ENCODE measurements around the gene GUCD1.
"Not testable (repeated sequence)": the region's sequence is repeated elsewhere in the genome, so short reads cannot be mapped to it uniquely, and the experiment has no call there.

Gene GUCD1

DNA sequence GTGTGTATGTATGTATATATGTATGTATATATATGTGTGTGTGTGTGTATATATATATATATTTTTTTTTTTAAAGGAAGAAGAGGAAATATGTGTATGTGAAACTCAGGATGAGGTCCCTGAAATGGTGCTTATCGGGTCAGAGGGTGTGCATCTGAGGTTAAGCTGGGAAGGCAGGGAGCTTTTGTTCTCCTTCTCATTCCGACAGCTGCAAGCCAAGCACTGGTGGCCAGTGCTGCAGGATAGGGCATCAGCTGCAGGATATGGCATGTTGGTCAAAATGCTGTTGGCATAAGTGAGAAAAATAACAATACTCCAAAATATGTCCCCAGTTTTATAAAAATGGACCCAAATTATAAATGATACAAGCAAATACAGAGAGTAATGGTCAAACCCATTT lies 8.3 kb upstream of the GUCD1 start:
- no peak for DNase-seq

DNA sequence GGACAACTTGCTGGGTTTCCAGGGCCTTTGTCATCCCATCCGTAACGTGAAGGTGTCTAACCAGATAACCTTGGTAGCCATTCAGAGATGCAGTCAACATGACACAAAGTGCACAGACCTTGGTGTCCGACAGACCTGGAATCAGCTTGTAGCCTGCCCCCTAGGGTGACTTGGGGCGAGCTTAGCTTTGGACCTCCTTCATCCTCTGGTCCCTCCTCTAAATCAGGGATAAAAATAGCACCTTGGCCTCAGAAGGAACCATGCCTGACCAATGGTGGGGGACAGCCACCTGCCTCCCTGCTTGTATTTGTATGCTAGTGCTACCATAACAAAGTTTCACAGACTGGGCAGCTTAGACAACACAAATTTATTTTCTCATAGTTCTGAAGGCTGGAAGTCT lies 4.5 kb upstream of the GUCD1 start:
- DNase-seq = no peak

- DNase-seq = peak; percentile 98
Observed at GRCh38 chr22:24555165-24556039, 464 bp upstream of the GUCD1 start, which contains the start of gene SNRPD3. Gene SNRPD3 (plus strand): TSS chr22:24555999. CDS start chr22:24557675, 1,676 bp downstream.

- peak; percentile 23 for DNase-seq
Observed at GRCh38 chr22:24553597-24554312, 1.2 kb downstream of the GUCD1 start.

DNA sequence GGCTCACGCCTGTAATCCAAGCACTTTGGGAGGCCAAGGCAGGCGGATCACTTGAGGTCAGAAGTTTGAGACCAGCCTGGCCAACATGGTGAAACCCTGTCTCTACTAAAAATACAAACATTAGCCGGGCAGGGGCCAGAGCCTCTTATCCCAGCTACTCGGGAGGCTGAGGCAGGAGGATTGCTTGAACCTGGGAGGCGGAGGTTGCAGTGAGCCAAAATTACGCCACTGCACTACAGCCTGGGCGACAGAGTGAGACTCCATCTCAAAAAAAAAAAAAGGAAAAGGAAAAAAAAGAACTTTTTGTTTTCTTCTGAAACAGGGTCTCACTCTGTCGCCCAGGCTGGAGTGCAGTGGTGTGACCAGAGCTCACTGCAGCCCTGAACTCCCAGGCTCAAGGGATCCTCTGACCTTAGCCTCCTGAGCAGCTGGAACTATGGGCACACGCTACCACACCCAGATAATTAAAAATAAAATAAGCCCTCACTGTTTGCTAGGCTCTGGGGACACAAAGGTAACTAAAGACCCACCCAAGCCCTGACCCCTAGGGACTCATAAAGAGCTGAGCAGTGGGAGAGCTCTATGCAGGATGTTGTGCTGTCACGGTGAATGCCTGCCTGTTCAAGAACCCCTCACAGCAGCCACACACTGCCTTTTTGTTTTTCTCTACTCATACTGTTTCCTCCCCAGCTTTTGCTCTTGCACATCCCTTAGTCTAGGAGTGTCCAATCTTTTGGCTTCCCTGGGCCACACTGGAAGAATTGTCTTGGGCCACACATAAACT lies 2.2 kb downstream of the GUCD1 start:
- peak; percentile 28 for DNase-seq

GRCh38 chr22:24550902-24551435 lies 4.0 kb downstream of the GUCD1 start:
- no peak for DNase-seq

- DNase-seq = no peak
Observed at GRCh38 chr22:24550028-24550901, 4.7 kb downstream of the GUCD1 start.

- DNase-seq = no peak
Observed at GRCh38 chr22:24548812-24549211, 6.1 kb downstream of the GUCD1 start.

DNA sequence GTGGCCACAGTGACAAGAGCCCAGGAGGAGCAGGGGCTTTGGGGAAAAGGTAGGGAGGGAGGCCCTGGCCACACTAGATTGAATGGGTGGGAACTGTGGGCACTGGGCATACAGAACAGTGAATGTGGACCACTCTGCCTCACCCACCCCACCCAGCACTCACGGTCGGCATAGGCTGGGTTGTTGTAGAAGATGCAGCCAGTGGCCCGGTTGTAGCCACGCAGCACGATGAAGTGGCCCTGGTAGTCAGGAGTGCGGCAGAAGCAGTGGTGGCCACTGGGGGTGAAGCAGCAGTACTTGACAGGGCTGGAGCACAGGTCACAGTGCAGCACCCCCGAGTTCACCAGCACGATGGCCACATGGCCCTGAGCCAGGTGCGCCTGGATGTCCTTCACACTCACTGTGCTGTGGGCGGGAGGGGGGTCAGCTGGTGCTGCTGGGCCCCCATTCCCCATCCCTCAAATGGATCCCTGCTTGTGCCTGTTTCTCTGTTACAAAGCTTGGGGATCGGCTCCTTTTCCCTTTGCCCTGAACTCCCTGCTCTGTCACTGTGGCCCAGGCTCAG lies 11.2 kb downstream of the GUCD1 start:
- no peak for DNase-seq

DNA sequence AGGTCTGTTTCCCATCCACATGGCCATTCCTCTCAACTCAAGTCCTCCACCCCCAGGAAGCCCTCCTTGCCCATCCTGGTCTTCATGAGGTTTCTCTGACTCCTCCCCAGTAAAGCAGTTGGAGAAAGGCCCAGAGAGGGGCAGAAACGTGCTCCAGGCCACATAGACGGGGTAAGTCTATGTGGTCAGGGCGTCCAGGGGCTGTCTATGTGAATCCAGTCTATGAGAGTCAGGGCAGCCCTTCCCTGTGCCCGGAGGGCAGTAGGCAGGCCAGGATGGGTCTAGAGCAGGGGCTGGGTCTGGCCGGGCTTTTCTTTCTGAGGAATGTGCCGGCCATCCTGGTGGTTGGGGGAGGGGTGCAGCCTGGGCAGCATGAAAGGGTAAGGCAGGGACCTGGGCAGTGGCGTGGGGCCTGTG lies 11.7 kb downstream of the GUCD1 start:
- DNase-seq = no peak

- DNase-seq = no peak
Observed at GRCh38 chr22:24542641-24543040, 12.3 kb downstream of the GUCD1 start.

DNA sequence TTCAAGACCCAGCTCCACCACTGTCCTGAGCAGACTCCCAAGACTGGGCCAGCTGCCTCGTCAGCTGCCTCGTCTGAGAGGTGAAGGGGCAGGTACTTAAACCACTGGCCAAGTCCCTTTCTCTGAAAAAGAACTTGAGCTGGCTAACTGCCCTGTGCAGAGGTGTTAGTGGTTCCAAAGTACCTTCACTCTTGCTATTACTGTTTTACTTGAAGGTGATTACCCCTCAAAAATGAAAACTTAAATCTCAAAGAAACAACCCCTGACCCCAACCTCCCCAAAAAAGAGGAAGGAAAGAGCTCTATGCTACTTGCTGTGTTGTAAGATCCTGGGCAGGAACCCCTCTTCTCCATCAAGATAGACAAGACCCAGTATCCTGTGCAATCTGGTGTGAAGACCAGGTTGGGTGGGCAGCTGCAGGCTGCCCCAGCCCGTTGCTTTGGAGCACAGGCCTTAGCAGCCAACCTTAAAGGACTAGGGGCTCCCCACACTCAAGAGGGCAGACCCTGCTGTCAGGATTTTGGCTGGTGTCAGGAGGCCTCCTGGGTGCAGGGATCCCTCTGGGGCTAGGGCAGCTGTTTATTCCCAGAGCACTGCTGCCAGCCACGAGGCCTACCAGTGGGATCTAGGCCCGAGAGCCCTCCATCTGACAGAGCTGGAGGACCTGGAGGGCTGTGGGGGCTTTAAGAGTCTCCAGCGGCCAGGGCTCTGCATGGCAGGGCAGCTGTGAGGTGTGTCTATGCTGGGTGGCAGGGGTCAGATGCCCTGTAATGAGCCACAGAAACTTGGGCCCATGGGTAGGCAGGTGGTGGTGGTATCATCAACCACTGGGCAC lies 13.0 kb downstream of the GUCD1 start:
- no peak for DNase-seq

- no peak for DNase-seq
Observed at GRCh38 chr22:24540470-24540869, 14.5 kb downstream of the GUCD1 start.

DNA sequence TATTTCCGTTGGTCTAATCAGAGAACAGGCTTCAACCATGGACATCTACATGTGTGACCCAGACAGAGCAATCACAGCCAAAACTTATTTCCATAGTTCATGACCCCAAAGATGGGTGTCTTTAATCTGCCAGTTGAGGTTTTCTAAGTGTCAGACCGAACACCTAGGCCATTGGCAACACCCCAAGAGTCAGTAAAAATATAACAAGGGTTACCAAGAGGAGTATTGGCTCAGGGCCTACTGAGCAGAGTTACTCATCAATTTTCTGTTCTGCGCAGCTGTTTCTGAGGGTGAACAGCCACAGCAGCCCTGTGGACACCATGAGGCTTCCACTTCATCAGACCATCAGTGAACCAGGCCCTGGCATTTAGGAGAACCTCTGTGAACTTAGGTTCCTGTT lies 18.8 kb downstream of the GUCD1 start:
- DNase-seq = no peak

GRCh38 chr22:24535348-24535747 lies 19.6 kb downstream of the GUCD1 start:
- no peak for DNase-seq

- no peak for DNase-seq
Observed at GRCh38 chr22:24532075-24532474, 22.9 kb downstream of the GUCD1 start.

- not testable (repeated sequence) for DNase-seq
Observed at GRCh38 chr22:24530968-24531367, 24.0 kb downstream of the GUCD1 start.

GRCh38 chr22:24529898-24530297 lies 25.0 kb downstream of the GUCD1 start:
- no peak for DNase-seq

DNA sequence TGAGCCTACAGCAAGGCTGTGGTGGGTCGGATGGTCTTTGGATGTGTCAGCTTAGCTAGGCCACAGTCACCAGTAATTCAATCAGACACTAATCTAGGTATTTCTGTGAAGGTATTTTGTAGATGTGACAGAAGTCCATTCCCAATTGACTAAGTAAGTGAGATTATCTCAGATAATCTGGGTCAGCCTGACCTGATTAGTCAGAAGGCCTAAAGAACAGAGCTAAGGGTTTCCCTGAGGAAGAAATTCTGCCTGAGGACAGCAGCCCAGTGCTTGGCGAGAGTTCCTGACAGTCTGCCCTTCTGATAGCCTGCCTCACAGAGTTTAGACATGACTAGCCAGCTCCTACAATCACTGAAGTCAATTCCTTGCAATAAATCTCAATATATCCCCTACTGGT lies 28.7 kb downstream of the GUCD1 start:
- DNase-seq = no peak

DNA sequence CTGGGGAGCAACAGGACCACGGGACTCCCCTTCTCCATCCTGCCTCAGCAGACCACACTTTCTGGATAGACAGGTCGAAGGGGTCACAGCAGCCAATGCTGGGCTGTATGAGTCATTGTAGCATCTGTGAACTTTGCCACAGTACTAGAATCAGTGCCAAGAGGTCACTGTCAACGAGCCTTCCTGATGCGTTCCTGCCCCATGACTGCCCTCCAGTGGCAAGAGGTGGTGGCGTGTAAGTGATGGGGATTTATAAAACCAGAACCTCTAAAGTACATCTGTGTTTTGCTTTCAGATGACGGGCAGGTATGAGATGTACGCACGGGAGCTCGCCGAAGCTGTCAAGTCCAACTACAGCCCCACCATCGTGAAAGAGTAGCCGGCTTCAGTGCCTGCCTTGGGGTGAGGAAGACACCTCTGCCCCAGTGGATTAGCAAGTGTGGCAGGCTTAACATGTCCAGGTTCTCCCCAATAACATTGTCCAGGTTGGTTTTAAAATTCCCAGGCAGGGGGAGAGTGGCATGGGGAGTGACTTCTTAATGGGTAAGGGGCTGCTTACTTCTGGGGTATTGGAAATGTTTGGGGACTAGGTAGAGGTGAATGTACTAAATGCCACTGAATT lies 29.4 kb downstream of the GUCD1 start:
- peak; percentile 59 for DNase-seq

All from NCI-H1092 treated with DMSO at 0.1 percent for 48 hours (cell line).